ENCODE data around the gene GTF3C1. TPM values are rescaled to one million over a fixed set of nuclear protein-coding genes. Genes with fewer than 3 reads are reported as not detected.

Gene GTF3C1
- total and polyA plus RNA-seq, 2 of the 13 experiments (the other 11 are each of a cell fraction or from before 2014, with no cell fraction given): 29.2 to 72.7 TPM

GRCh38 chr16:27579087-27579980 is 29.6 kb upstream of the GTF3C1 start (continued):
- TF ChIP-seq ZBTB40 (IDR thresholded peaks at IDR 0.05) (no peak), ZBTB40 (CRISPR knock-in tag; IDR thresholded peaks at IDR 0.05) (peak; percentile 39; the same call in 1 of the 2 replicates), ZBTB1 (CRISPR knock-in tag; IDR thresholded peaks at IDR 0.05; ENCODE audit: borderline replicate concordance) (no peak), GABPA (IDR thresholded peaks at IDR 0.05; ENCODE audit: low read depth, low read length) (no peak), GABPA (CRISPR knock-in tag; IDR thresholded peaks at IDR 0.05; ENCODE audit: low read depth) (peak; percentile 21; the same call in 1 of the 2 replicates), RCOR2 (CRISPR knock-in tag; IDR thresholded peaks at IDR 0.05) (0 out of 2 replicates have a peak, but pooled peaks have one; percentile 55), POGZ (CRISPR knock-in tag; IDR thresholded peaks at IDR 0.05) (0 out of 2 replicates have a peak, but pooled peaks have one; percentile 27), CHD4 (IDR thresholded peaks at IDR 0.05; ENCODE audit: borderline replicate concordance, low read length) (peak; percentile 89; the same call in 1 of the 2 replicates), ZNF639 (CRISPR knock-in tag; conservative IDR thresholded peaks at IDR 0.05) (no peak), ZKSCAN8 (CRISPR knock-in tag; IDR thresholded peaks at IDR 0.05; ENCODE audit: borderline replicate concordance) (peak; percentile 60; the same call in 1 of the 2 replicates), SKIL (CRISPR knock-in tag; IDR thresholded peaks at IDR 0.05; ENCODE audit: borderline replicate concordance) (peak; percentile 84), ARNT2 (CRISPR knock-in tag; IDR thresholded peaks at IDR 0.05; ENCODE audit: low read depth) (0 out of 2 replicates have a peak, but pooled peaks have one; percentile 41), ZNF468 (CRISPR knock-in tag; IDR thresholded peaks at IDR 0.05) (no peak), ZNF629 (CRISPR knock-in tag; conservative IDR thresholded peaks at IDR 0.05) (0 out of 2 replicates have a peak, but pooled peaks have one; percentile 30), PHF21A (CRISPR knock-in tag; IDR thresholded peaks at IDR 0.05) (peak; percentile 90), SMYD3 (CRISPR knock-in tag; IDR thresholded peaks at IDR 0.05) (no peak)

Data from HepG2 (cell line).